CD14-positive monocyte (primary cell): Measurements from ENCODE around the gene EPHA4. TPM values are rescaled to one million over a fixed set of nuclear protein-coding genes. Genes with fewer than 3 reads are reported as not detected.

Experiments used
- DNase-seq, 3 donors: peaks; one replicate each; pipeline ENCODE4 v3.0.0-alpha.2; 2011 to 2022
- H2AFZ ChIP-seq: 2 replicates; pipeline ENCODE4 v1.6.0; 2012; ENCODE audit warnings: mild to moderate bottlenecking, low read depth, low read length, inconsistent platforms; ENCODE audit not compliant: insufficient read depth, poor library complexity, severe bottlenecking
- H3K27ac ChIP-seq, 2 donors: 1 replicate in 1 of 2; 2 replicates in 1 of 2; pipeline ENCODE4 v1.5.1; 2012 to 2013; ENCODE audit warnings: low read length in 2 of 2, control low read depth in 1 of 2, inconsistent platforms in 1 of 2, low read depth in 1 of 2, mild to moderate bottlenecking in 1 of 2
- H3K27me3 ChIP-seq, 2 donors: one replicate each; pipeline versions ENCODE4 v1.6.0 to v1.6.1; 2011 to 2013; ENCODE audit warnings: low read length in 2 of 2; ENCODE audit not compliant: control insufficient read depth in 2 of 2, insufficient read depth in 2 of 2
- H3K36me3 ChIP-seq, 2 donors: replicated peaks in 1 of 2; 1 replicate in 1 of 2; 2 replicates in 1 of 2; pipeline versions ENCODE4 v1.5.1 to v1.6.1; 2012 to 2013; ENCODE audit warnings: low read length in 2 of 2, control low read depth in 1 of 2, inconsistent platforms in 1 of 2, mild to moderate bottlenecking in 1 of 2; ENCODE audit not compliant: insufficient read depth in 2 of 2, control insufficient read depth in 1 of 2
- H3K4me1 ChIP-seq, 2 donors: 1 replicate in 1 of 2; 2 replicates in 1 of 2; pipeline versions ENCODE4 v1.5.1 to v1.6.1; 2012 to 2013; ENCODE audit warnings: low read length in 2 of 2, control low read depth in 1 of 2, inconsistent platforms in 1 of 2, mild to moderate bottlenecking in 1 of 2, moderate library complexity in 1 of 2; ENCODE audit not compliant: insufficient read depth in 2 of 2, control insufficient read depth in 1 of 2
- H3K4me2 ChIP-seq: replicated peaks from 2 replicates; pipeline ENCODE3; 2012; ENCODE audit warnings: low read length, moderate library complexity, mild to moderate bottlenecking; ENCODE audit not compliant: poor library complexity, severe bottlenecking; ENCODE audit errors: extremely low read depth
- H3K4me3 ChIP-seq, 3 experiments: fragments of 200-600 bp in 1 of 3; sonication (generic) in 1 of 3; replicated peaks in 1 of 3; 1 replicate in 2 of 3; 2 replicates in 1 of 3; pipeline ENCODE4 v1.5.1; 2011 to 2013; ENCODE audit warnings: low read length in 3 of 3, mild to moderate bottlenecking in 3 of 3, control low read depth in 2 of 3, low read depth in 2 of 3, inconsistent platforms in 1 of 3, moderate library complexity in 1 of 3
- H3K79me2 ChIP-seq: 2 replicates; pipeline ENCODE4 v1.6.0; 2012; ENCODE audit warnings: mild to moderate bottlenecking, control low read depth, inconsistent platforms, low read length, moderate library complexity; ENCODE audit not compliant: insufficient read depth
- H3K9ac ChIP-seq: 2 replicates; pipeline ENCODE4 v1.6.0; 2017; ENCODE audit warnings: low read length, mild to moderate bottlenecking; ENCODE audit not compliant: insufficient read depth, poor library complexity, severe bottlenecking
- H3K9me3 ChIP-seq, 2 donors: replicated peaks in 1 of 2; 1 replicate in 1 of 2; 2 replicates in 1 of 2; pipeline versions ENCODE4 v1.5.1 to v1.6.1; 2012 to 2013; ENCODE audit warnings: low read length in 2 of 2, control low read depth in 1 of 2; ENCODE audit not compliant: control insufficient read depth in 1 of 2, insufficient read depth in 1 of 2
- H4K20me1 ChIP-seq: 2 replicates; pipeline ENCODE4 v1.6.0; 2012; ENCODE audit warnings: mild to moderate bottlenecking, low read length, control low read depth, moderate library complexity; ENCODE audit not compliant: insufficient read depth
- H3K27ac Mint-ChIP-seq, 7 donors: one replicate each; pipeline ENCODE4 v1.8.0; 2020; ENCODE audit warnings: mild to moderate bottlenecking in 7 of 7, mixed read lengths in 7 of 7, moderate library complexity in 6 of 7, inconsistent platforms in 2 of 7
- H3K27me3 Mint-ChIP-seq, 3 donors: one replicate each; pipeline ENCODE4 v1.8.0; 2021 to 2022; ENCODE audit warnings: low read depth in 3 of 3, mild to moderate bottlenecking in 3 of 3, mixed read lengths in 3 of 3, moderate library complexity in 3 of 3, inconsistent platforms in 1 of 3
- H3K36me3 Mint-ChIP-seq, 2 donors: one replicate each; pipeline ENCODE4 v1.8.0; 2020; ENCODE audit warnings: mixed read lengths in 2 of 2, inconsistent platforms in 1 of 2, mild to moderate bottlenecking in 1 of 2
- H3K4me1 Mint-ChIP-seq: one replicate; pipeline ENCODE4 v1.8.0; 2020; ENCODE audit warnings: mild to moderate bottlenecking, mixed read lengths
- H3K4me3 Mint-ChIP-seq, 2 donors: one replicate each; pipeline ENCODE4 v1.8.0; 2020; ENCODE audit warnings: mild to moderate bottlenecking in 2 of 2, mixed read lengths in 2 of 2, moderate library complexity in 1 of 2
- H3K9me3 Mint-ChIP-seq, 7 donors: one replicate each; pipeline ENCODE4 v1.8.0; 2020 to 2022; ENCODE audit warnings: mixed read lengths in 7 of 7, mild to moderate bottlenecking in 6 of 7, moderate library complexity in 6 of 7, inconsistent platforms in 2 of 7
- WGBS: methylation state at CpG from one replicate; pipeline ENCODE4 v1.1.5; 2013; ENCODE audit warnings: missing lambda C conversion rate; ENCODE audit not compliant: insufficient coverage; 5-methylcytosine and 5-hydroxymethylcytosine counted together
- intact Hi-C, 2 donors: fragments of 100-400 bp; cut with micrococcal nuclease; formaldehyde crosslinking; loops; one replicate each; pipeline versions ENCODE4 v1.15.0 to v1.15.1; 2023
- polyA plus RNA-seq, 3 donors: library from polyadenylated mRNA; depleted of rRNA in 1 of 3; unstranded in 2 of 3; stranded (reverse) in 1 of 3; fragments of 300-500 nt in 2 of 3; fragments of >200 nt in 1 of 3; fragmentation: Illumina TruSeq in 2 of 3; gene quantifications; 1 replicate in 2 of 3; 2 replicates in 1 of 3; pipeline ENCODE4 v1.2.3, GENCODE V29; 2012 to 2021
- TF ChIP-seq, protein P1 (sequence below): fragments of 200-600 bp; IDR thresholded peaks from one replicate; pipeline ENCODE4 v1.8.0; 2022; ENCODE audit warnings: antibody characterized with exemption, mild to moderate bottlenecking

The EPHA4 gene
- polyA plus RNA-seq, 3 donors, result 0.15 to 0.31 TPM; not detected in 1

DNA sequence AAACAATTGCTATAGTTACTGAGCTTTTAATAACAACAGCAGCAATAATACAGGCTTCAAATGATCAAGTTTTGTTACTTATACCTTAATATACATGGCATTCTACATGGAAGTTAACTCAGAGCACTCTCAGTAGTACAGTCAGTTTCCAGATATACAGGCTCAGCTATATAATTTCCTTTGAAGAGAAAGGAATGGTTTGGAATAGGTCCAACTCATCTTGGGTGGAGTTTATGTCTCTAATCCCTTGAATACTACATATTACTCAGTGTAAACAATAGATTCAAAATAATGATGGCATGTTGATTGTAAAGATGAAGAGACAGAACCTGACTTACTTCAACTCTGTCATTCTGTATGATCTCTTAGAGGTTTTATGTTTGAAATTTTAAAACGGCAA, 174.9 kb downstream of the EPHA4 start:
- WGBS, result no CpG with 5 or more reads among the region's 1 CpG
- intact Hi-C loops, result no loop called here
- no peaks in the 10 kb centered on the region for H3K36me3 Mint-ChIP-seq

DNA sequence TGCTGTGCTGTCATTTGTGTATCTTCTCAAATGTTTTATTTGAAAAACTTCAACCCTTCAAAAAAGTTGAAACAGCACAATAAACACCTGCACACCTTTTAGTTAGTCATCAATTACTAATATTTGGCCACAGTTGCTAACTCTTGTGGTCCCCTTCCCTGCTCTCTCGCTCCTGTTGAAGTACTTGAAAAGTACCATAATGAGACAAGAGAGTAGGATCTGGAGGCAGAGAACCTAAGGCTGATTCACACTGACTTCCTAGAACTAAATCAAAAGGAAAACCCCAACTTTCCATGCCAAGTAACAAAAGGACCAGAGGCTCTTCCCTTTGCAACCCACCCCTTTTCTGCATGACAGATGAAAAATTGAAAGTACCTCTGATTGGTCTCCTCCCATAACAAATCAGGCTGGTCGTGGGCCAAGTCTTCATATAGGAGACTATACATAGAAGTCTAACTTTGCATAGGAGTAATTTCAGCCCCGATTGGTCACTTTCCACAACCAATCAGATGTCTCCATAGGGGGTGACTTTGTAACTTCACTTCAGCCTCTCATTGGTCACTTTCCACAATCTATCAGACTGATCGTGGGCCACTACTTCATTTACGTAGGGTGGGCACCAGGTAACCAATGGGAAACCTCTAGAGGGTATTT, 179.7 kb downstream of the EPHA4 start:
- Mint-ChIP-seq H3K9me3 (peaks cover 0 to 5% (median 0%) of the 10 kb centered on the region in 7 donors), H3K36me3 (no peaks in the 10 kb centered on the region), H3K27me3 (no peaks in the 10 kb centered on the region), H3K4me1 (no peaks in the 10 kb centered on the region), H3K27ac (no peak overlapping the region), H3K4me3 (no peak overlapping the region)
- Histone ChIP-seq H3K36me3 (no peaks in the 10 kb centered on the region), H3K27me3 (no peaks in the 10 kb centered on the region), H3K79me2 (no peaks in the 10 kb centered on the region), H3K4me2 (no peak overlapping the region), H3K4me1 (no peaks in the 10 kb centered on the region), H3K4me3 (no peak overlapping the region), H2AFZ (no peak overlapping the region), H3K9ac (no peak overlapping the region), H3K9me3 (no peaks in the 10 kb centered on the region), H3K27ac (no peak overlapping the region), H4K20me1 (no peaks in the 10 kb centered on the region)
- no peak for DNase-seq
- TF ChIP-seq, protein P1, sequence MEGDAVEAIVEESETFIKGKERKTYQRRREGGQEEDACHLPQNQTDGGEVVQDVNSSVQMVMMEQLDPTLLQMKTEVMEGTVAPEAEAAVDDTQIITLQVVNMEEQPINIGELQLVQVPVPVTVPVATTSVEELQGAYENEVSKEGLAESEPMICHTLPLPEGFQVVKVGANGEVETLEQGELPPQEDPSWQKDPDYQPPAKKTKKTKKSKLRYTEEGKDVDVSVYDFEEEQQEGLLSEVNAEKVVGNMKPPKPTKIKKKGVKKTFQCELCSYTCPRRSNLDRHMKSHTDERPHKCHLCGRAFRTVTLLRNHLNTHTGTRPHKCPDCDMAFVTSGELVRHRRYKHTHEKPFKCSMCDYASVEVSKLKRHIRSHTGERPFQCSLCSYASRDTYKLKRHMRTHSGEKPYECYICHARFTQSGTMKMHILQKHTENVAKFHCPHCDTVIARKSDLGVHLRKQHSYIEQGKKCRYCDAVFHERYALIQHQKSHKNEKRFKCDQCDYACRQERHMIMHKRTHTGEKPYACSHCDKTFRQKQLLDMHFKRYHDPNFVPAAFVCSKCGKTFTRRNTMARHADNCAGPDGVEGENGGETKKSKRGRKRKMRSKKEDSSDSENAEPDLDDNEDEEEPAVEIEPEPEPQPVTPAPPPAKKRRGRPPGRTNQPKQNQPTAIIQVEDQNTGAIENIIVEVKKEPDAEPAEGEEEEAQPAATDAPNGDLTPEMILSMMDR, result no peak
- intact Hi-C loops, result no loop called here
- 90% methylated on average over 2 of the region's 5 CpGs for WGBS

More for the DNA sequence above, 174.9 kb downstream of the EPHA4 start:
- no peaks in the 10 kb centered on the region for H3K4me1 Mint-ChIP-seq
- DNase-seq, result no peak
- Histone ChIP-seq H3K27me3 (no peaks in the 10 kb centered on the region), H3K79me2 (no peaks in the 10 kb centered on the region), H3K36me3 (no peaks in the 10 kb centered on the region), H3K27ac (no peak overlapping the region), H2AFZ (no peak overlapping the region), H3K9me3 (no peaks in the 10 kb centered on the region), H3K9ac (no peak overlapping the region), H4K20me1 (no peaks in the 10 kb centered on the region), H3K4me2 (no peak overlapping the region), H3K4me3 (no peak overlapping the region), H3K4me1 (no peaks in the 10 kb centered on the region)
- no peak overlapping the region for H3K4me3 Mint-ChIP-seq
- no peaks in the 10 kb centered on the region for H3K27me3 Mint-ChIP-seq
- TF ChIP-seq, protein P1, result no peak
- H3K27ac Mint-ChIP-seq, result no peak overlapping the region
- peaks cover 2 to 11% (median 3%) of the 10 kb centered on the region in 7 donors for H3K9me3 Mint-ChIP-seq
